ENCODE data around the gene TRIM40.

Gene TRIM40

GRCh38 chr6:30172681-30173080, 36.7 kb downstream of the TRIM40 start:
- TF ChIP-seq, protein P1, sequence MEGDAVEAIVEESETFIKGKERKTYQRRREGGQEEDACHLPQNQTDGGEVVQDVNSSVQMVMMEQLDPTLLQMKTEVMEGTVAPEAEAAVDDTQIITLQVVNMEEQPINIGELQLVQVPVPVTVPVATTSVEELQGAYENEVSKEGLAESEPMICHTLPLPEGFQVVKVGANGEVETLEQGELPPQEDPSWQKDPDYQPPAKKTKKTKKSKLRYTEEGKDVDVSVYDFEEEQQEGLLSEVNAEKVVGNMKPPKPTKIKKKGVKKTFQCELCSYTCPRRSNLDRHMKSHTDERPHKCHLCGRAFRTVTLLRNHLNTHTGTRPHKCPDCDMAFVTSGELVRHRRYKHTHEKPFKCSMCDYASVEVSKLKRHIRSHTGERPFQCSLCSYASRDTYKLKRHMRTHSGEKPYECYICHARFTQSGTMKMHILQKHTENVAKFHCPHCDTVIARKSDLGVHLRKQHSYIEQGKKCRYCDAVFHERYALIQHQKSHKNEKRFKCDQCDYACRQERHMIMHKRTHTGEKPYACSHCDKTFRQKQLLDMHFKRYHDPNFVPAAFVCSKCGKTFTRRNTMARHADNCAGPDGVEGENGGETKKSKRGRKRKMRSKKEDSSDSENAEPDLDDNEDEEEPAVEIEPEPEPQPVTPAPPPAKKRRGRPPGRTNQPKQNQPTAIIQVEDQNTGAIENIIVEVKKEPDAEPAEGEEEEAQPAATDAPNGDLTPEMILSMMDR (conservative IDR thresholded peaks at IDR 0.05; ENCODE audit: low read depth, low read length): no peak
- Histone ChIP-seq H3K4me1 (ENCODE audit: low read depth, poor library complexity, severe bottlenecking) (no peaks in the 10 kb centered on the region), H3K27ac (no peak overlapping the region), H3K79me2 (ENCODE audit: insufficient read depth, low read depth) (no peaks in the 10 kb centered on the region), H3K27me3 (ENCODE audit: insufficient read depth, low read depth) (no peaks in the 10 kb centered on the region), H2AFZ (ENCODE audit: low read depth) (no peak overlapping the region), H3K4me2 (no peak overlapping the region), H3K4me3 (IDR thresholded peaks at IDR 0.05; ENCODE audit: insufficient read depth, low read depth, low read length) (no peak overlapping the region), H3K36me3 (ENCODE audit: insufficient read depth) (no peaks in the 10 kb centered on the region), H4K20me1 (ENCODE audit: insufficient read depth) (no peaks in the 10 kb centered on the region), H3K9ac (no peak overlapping the region)

DNA sequence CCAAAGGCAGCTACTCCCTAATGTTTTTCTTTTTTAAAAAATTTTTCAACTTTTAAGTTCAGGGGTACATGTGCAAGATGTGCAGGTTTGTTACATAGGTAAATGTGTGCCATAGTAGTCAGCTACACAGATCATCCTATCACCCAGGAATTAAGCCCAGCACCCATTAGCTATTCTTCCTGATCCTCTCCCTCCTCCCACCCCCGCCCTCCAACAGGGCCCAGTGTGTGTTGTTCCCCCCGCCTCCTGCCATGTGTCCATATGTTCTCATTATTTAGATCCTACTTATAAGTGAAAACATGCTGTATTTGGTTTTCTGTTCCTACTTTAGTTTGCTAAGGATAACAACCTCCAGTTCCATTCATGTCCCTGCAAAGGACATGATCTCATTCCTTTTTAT, 39.8 kb downstream of the TRIM40 start:
- Histone ChIP-seq H3K36me3 (ENCODE audit: insufficient read depth) (no peaks in the 10 kb centered on the region), H3K27ac (no peak overlapping the region), H3K4me1 (ENCODE audit: low read depth, poor library complexity, severe bottlenecking) (no peaks in the 10 kb centered on the region), H2AFZ (ENCODE audit: low read depth) (no peak overlapping the region), H3K79me2 (ENCODE audit: insufficient read depth, low read depth) (no peaks in the 10 kb centered on the region), H3K4me3 (IDR thresholded peaks at IDR 0.05; ENCODE audit: insufficient read depth, low read depth, low read length) (no peak overlapping the region), H3K9ac (no peak overlapping the region), H4K20me1 (ENCODE audit: insufficient read depth) (no peaks in the 10 kb centered on the region), H3K4me2 (no peak overlapping the region), H3K27me3 (ENCODE audit: insufficient read depth, low read depth) (no peaks in the 10 kb centered on the region)
- TF ChIP-seq, protein P1 (conservative IDR thresholded peaks at IDR 0.05; ENCODE audit: low read depth, low read length): no peak

DNA sequence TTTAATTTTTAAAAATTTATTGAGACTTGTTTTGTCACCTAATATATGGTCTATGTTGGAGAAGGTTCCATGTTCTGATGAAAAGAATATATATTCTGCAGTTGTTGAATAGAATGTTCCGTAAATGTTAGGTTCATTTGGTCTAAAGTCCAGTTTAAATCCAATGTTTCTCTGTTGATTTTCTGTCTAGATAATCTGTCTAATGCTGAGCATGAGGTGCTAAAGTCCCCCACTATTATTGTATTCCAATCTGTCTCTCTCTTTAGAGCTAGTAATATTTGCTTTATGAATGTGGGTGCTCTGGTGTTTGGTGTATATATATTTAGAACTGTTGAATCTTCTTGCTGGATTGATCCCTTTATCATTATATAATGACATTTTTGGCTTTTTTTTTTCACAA, 42.9 kb downstream of the TRIM40 start:
- H4K20me1 ChIP-seq (ENCODE audit: insufficient read depth): no peaks in the 10 kb centered on the region
- no peak overlapping the region for H3K4me2 ChIP-seq
- no peaks in the 10 kb centered on the region for H3K4me1 ChIP-seq (ENCODE audit: low read depth, poor library complexity, severe bottlenecking)
- H2AFZ ChIP-seq (ENCODE audit: low read depth): no peak overlapping the region
- no peak overlapping the region for H3K4me3 ChIP-seq (IDR thresholded peaks at IDR 0.05; ENCODE audit: insufficient read depth, low read depth, low read length)
- no peaks in the 10 kb centered on the region for H3K27me3 ChIP-seq (ENCODE audit: insufficient read depth, low read depth)
- TF ChIP-seq, protein P1 (conservative IDR thresholded peaks at IDR 0.05; ENCODE audit: low read depth, low read length): no peak
- H3K79me2 ChIP-seq (ENCODE audit: insufficient read depth, low read depth): no peaks in the 10 kb centered on the region
- no peak overlapping the region for H3K27ac ChIP-seq
- H3K36me3 ChIP-seq (ENCODE audit: insufficient read depth): no peaks in the 10 kb centered on the region
- H3K9ac ChIP-seq: no peak overlapping the region

DNA sequence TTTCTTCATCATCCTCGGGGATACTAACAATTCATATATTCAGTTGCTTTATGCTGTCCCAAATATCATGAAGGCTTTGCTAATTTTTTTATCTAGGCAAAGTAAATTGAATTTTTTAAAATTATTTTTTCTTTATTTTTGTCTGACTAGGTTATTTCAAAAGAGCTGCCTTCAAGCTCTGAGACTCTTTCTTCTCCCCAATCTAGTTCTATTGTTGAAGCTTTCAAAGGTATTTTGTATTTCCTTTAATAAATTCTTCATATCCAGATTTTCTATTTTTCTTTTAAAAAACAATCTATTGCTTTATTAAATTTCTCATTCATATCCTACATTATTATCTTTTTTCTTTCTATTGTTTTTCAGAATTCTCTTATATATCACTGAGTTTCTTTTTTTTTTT, 44.2 kb downstream of the TRIM40 start:
- no peaks in the 10 kb centered on the region for H3K36me3 ChIP-seq (ENCODE audit: insufficient read depth)

More for the DNA sequence above, 44.2 kb downstream of the TRIM40 start:
- H3K4me3 ChIP-seq (IDR thresholded peaks at IDR 0.05; ENCODE audit: insufficient read depth, low read depth, low read length): no peak overlapping the region
- TF ChIP-seq, protein P1 (conservative IDR thresholded peaks at IDR 0.05; ENCODE audit: low read depth, low read length): no peak
- no peak overlapping the region for H2AFZ ChIP-seq (ENCODE audit: low read depth)
- H3K79me2 ChIP-seq (ENCODE audit: insufficient read depth, low read depth): no peaks in the 10 kb centered on the region
- no peak overlapping the region for H3K9ac ChIP-seq
- H3K27me3 ChIP-seq (ENCODE audit: insufficient read depth, low read depth): no peaks in the 10 kb centered on the region
- H4K20me1 ChIP-seq (ENCODE audit: insufficient read depth): no peaks in the 10 kb centered on the region
- H3K4me2 ChIP-seq: no peak overlapping the region
- no peak overlapping the region for H3K27ac ChIP-seq
- H3K4me1 ChIP-seq (ENCODE audit: low read depth, poor library complexity, severe bottlenecking): no peaks in the 10 kb centered on the region
